GM18868 (cell line): ENCODE results near the gene RASEF.

Source experiments
- ATAC-seq: cut with Tn5 transposase; IDR thresholded peaks from one replicate; pipeline ENCODE4 v1.9.1; 2021; ENCODE audit warnings: mild to moderate bottlenecking, moderate library complexity; ENCODE audit not compliant: unreplicated experiment

The RASEF gene

GRCh38 chr9:83056911-83057310 is 6.0 kb downstream of the RASEF start:
- ATAC-seq: no peak

- ATAC-seq: no peak
Observed at GRCh38 chr9:83056174-83056573, 6.8 kb downstream of the RASEF start.

GRCh38 chr9:83047839-83048775 is 14.8 kb downstream of the RASEF start:
- ATAC-seq: peak; percentile 61

GRCh38 chr9:83043597-83043996 is 19.3 kb downstream of the RASEF start:
- ATAC-seq: peak; percentile 61

GRCh38 chr9:83041771-83042170 is 21.2 kb downstream of the RASEF start:
- ATAC-seq: no peak

- ATAC-seq: no peak
Observed at GRCh38 chr9:83039303-83039702, 23.6 kb downstream of the RASEF start.

- no peak for ATAC-seq
Observed at GRCh38 chr9:83036043-83036442, 26.9 kb downstream of the RASEF start.

- no peak for ATAC-seq
Observed at GRCh38 chr9:83035143-83035542, 27.8 kb downstream of the RASEF start.

- no peak for ATAC-seq
Observed at GRCh38 chr9:83034587-83034986, 28.4 kb downstream of the RASEF start.

GRCh38 chr9:83034026-83034425 is 28.9 kb downstream of the RASEF start:
- no peak for ATAC-seq

GRCh38 chr9:83032065-83032625 is 30.8 kb downstream of the RASEF start:
- ATAC-seq: no peak

GRCh38 chr9:83030391-83031107 is 32.4 kb downstream of the RASEF start:
- ATAC-seq: no peak

- ATAC-seq: no peak
Observed at GRCh38 chr9:83029531-83030137, 33.3 kb downstream of the RASEF start.

- ATAC-seq: no peak
Observed at GRCh38 chr9:83027153-83027891, 35.6 kb downstream of the RASEF start.

- ATAC-seq: no peak
Observed at GRCh38 chr9:83024506-83025125, 38.3 kb downstream of the RASEF start.

- ATAC-seq: no peak
Observed at GRCh38 chr9:83023151-83023550, 39.8 kb downstream of the RASEF start.

GRCh38 chr9:83020864-83021263 is 42.1 kb downstream of the RASEF start:
- no peak for ATAC-seq

- ATAC-seq: no peak
Observed at GRCh38 chr9:83020327-83020726, 42.6 kb downstream of the RASEF start.

GRCh38 chr9:83019246-83019645 is 43.7 kb downstream of the RASEF start:
- no peak for ATAC-seq

- ATAC-seq: no peak
Observed at GRCh38 chr9:83015897-83016296, 47.0 kb downstream of the RASEF start.
